ENCODE results near the gene CACNB1. TPM values are rescaled to one million over a fixed set of nuclear protein-coding genes. Genes with fewer than 3 reads are reported as not detected.
A peak's percentile ranks its signal among the peaks of the same experiment; 100 is the strongest.

CACNB1 gene
- total and polyA plus RNA-seq, 2 experiments from 2014 or later: 1.9 to 4.2 TPM

DNA sequence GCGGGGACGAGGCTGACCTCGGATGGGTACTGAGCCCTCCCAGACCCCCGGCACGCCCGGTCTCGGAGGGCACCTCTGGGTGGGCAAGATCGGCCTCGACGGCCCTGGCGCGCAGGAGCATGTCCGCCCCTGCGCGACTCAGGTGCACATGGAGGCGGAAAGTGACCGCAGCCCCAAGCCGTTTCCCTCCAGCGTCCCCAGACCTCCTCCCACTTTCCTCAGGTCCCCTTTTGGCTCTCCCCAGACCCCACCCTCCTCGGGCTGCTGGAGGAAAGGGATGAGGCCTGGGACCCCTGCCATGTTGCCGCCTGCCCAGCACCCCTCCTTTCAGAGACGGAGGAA lies 12.6 kb upstream of the CACNB1 start:
- H3K4me3 ChIP-seq: no peak overlapping the region
- WGBS (ENCODE audit: low lambda C conversion rate, missing lambda C conversion rate): 24% methylated on average over 17 of the region's 22 CpGs
- peak overlapping the region; percentile 91 for H3K4me2 ChIP-seq
- H4K20me1 ChIP-seq (ENCODE audit: insufficient read depth, poor library complexity, severe bottlenecking): no peaks in the 10 kb centered on the region
- peak overlapping the region; percentile 41 for H2AFZ ChIP-seq
- no peaks in the 10 kb centered on the region for H3K79me2 ChIP-seq
- H3K27ac ChIP-seq: no peak overlapping the region
- peaks cover 9% of the 10 kb centered on the region for H3K4me1 ChIP-seq (ENCODE audit: insufficient read depth)
- H3K9me3 ChIP-seq (ENCODE audit: low read depth): no peaks in the 10 kb centered on the region
- no peaks in the 10 kb centered on the region for H3K9me2 ChIP-seq (replicated peaks; ENCODE audit: insufficient read depth)
- no peak for DNase-seq (ENCODE audit: low spot score)
- peaks cover 18% of the 10 kb centered on the region for H3K27me3 ChIP-seq
- TF ChIP-seq EZH2phosphoT487 (IDR thresholded peaks at IDR 0.05; ENCODE audit: low read depth, severe bottlenecking, unreplicated experiment) (no peak), EZH2 (IDR thresholded peaks at IDR 0.05; ENCODE audit: borderline replicate concordance) (no peak)
- TF ChIP-seq, protein P1, sequence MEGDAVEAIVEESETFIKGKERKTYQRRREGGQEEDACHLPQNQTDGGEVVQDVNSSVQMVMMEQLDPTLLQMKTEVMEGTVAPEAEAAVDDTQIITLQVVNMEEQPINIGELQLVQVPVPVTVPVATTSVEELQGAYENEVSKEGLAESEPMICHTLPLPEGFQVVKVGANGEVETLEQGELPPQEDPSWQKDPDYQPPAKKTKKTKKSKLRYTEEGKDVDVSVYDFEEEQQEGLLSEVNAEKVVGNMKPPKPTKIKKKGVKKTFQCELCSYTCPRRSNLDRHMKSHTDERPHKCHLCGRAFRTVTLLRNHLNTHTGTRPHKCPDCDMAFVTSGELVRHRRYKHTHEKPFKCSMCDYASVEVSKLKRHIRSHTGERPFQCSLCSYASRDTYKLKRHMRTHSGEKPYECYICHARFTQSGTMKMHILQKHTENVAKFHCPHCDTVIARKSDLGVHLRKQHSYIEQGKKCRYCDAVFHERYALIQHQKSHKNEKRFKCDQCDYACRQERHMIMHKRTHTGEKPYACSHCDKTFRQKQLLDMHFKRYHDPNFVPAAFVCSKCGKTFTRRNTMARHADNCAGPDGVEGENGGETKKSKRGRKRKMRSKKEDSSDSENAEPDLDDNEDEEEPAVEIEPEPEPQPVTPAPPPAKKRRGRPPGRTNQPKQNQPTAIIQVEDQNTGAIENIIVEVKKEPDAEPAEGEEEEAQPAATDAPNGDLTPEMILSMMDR (IDR thresholded peaks at IDR 0.05; ENCODE audit: poor library complexity): no peak
- H3K36me3 ChIP-seq (replicated peaks; ENCODE audit: insufficient read depth, low read depth): no peaks in the 10 kb centered on the region

DNA sequence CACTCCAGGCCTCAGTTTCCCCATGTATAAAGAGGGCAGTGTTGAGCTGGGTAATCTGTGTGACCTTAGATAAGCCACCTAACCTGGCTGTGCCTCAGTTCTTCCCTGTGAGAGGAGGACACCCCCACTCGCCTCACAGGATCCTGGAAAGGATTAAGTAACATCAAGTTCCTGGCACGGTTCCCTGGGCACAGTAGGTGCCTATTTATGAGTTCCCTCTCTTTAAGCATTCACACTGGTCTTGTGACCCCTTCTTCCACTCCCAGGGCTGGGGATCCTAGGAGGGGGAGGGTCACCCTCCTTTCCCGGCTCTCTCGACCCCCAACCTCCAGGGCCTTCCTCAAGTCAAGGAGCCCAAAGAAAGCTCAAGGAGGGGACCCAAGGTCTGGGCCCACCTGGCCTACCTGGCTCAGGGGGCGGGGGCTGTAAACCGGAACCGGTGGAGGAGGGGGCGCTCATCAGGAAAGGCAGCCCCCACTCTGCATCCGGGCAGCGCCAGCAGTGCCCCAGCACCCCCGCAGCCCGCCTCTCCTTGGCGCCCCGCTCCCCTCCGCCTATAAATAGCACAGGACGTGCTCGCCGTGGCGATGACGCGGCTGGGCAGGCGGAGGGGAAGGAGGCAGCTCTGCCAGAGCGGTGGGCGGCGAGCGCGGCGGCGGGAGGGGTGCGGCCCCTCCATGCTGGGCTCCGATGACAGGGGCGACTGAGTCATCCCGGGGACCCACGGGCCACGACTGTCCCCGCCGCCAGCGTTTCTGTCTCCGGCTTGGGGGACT lies 12.0 kb upstream of the CACNB1 start:
- peaks cover 18% of the 10 kb centered on the region for H3K27me3 ChIP-seq
- H3K9me3 ChIP-seq (ENCODE audit: low read depth): no peaks in the 10 kb centered on the region
- peak; percentile 81 for DNase-seq (ENCODE audit: low spot score)
- peak overlapping the region; percentile 91 for H3K4me2 ChIP-seq
- H4K20me1 ChIP-seq (ENCODE audit: insufficient read depth, poor library complexity, severe bottlenecking): no peaks in the 10 kb centered on the region
- H3K36me3 ChIP-seq (replicated peaks; ENCODE audit: insufficient read depth, low read depth): no peaks in the 10 kb centered on the region
- no peaks in the 10 kb centered on the region for H3K9me2 ChIP-seq (replicated peaks; ENCODE audit: insufficient read depth)
- H3K4me1 ChIP-seq (ENCODE audit: insufficient read depth): peaks cover 9% of the 10 kb centered on the region
- TF ChIP-seq EZH2 (IDR thresholded peaks at IDR 0.05; ENCODE audit: borderline replicate concordance) (no peak), EZH2phosphoT487 (IDR thresholded peaks at IDR 0.05; ENCODE audit: low read depth, severe bottlenecking, unreplicated experiment) (no peak)
- TF ChIP-seq, protein P1 (IDR thresholded peaks at IDR 0.05; ENCODE audit: poor library complexity): no peak
- H2AFZ ChIP-seq: peak overlapping the region; percentile 41
- no peak overlapping the region for H3K27ac ChIP-seq
- H3K4me3 ChIP-seq: no peak overlapping the region
- no peaks in the 10 kb centered on the region for H3K79me2 ChIP-seq
- 15% methylated on average over 20 of the region's 39 CpGs for WGBS (ENCODE audit: low lambda C conversion rate, missing lambda C conversion rate)

DNA sequence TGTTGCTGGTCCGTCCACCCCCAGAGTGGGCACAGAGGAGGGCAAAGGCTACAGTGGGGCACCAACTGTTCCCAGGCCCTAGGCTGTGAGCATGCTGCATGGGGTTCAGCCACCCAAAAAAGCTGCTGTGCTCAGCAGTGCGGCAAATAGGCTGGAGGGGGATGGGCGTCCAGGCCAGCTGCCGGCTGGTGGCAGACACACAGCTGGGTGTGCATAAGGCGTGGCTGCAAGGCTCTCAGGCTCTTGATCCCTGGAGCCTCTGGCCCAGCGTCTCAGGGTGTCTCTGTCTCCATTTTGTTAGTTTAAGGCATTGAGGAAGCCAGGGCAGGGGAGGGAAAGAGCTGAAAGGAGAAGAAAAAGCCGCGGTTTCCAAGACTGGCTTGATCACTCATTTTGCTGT lies 11.4 kb upstream of the CACNB1 start:
- H3K36me3 ChIP-seq (replicated peaks; ENCODE audit: insufficient read depth, low read depth): no peaks in the 10 kb centered on the region
- H3K9me2 ChIP-seq (replicated peaks; ENCODE audit: insufficient read depth): no peaks in the 10 kb centered on the region
- peaks cover 18% of the 10 kb centered on the region for H3K27me3 ChIP-seq
- H4K20me1 ChIP-seq (ENCODE audit: insufficient read depth, poor library complexity, severe bottlenecking): no peaks in the 10 kb centered on the region
- H3K79me2 ChIP-seq: no peaks in the 10 kb centered on the region
- WGBS (ENCODE audit: low lambda C conversion rate, missing lambda C conversion rate): 56% methylated on average over 8 of the region's 8 CpGs
- no peak overlapping the region for H3K4me3 ChIP-seq
- H3K4me1 ChIP-seq (ENCODE audit: insufficient read depth): peaks cover 9% of the 10 kb centered on the region
- H3K27ac ChIP-seq: no peak overlapping the region
- peak overlapping the region; percentile 91 for H3K4me2 ChIP-seq
- DNase-seq (ENCODE audit: low spot score): no peak
- TF ChIP-seq EZH2 (IDR thresholded peaks at IDR 0.05; ENCODE audit: borderline replicate concordance) (no peak), EZH2phosphoT487 (IDR thresholded peaks at IDR 0.05; ENCODE audit: low read depth, severe bottlenecking, unreplicated experiment) (no peak)
- TF ChIP-seq, protein P1 (IDR thresholded peaks at IDR 0.05; ENCODE audit: poor library complexity): no peak
- no peaks in the 10 kb centered on the region for H3K9me3 ChIP-seq (ENCODE audit: low read depth)
- no peak overlapping the region for H2AFZ ChIP-seq

Data from hepatocyte (in vitro differentiated cells).